ENCODE measurements around the gene BCL7A.
A peak's percentile ranks its signal among the peaks of the same experiment; 100 is the strongest.

Gene BCL7A

GRCh38 chr12:122013136-122013535, 8.5 kb upstream of the BCL7A start:
- Histone ChIP-seq H3K36me3 (ENCODE audit: insufficient read depth, low read length) (no peaks in the 10 kb centered on the region), H3F3A (ENCODE audit: low read depth) (no peaks in the 10 kb centered on the region), H3K9me3 (ENCODE audit: insufficient read depth, low read depth, low read length) (no peaks in the 10 kb centered on the region), H3K4me3 (ENCODE audit: low read length, poor library complexity, severe bottlenecking) (no peak overlapping the region), H3K79me2 (ENCODE audit: insufficient read depth, low read length) (no peaks in the 10 kb centered on the region), H3K9ac (ENCODE audit: low read depth, low read length, poor library complexity, severe bottlenecking) (no peak overlapping the region), H2AFZ (ENCODE audit: low read length) (no peak overlapping the region), H4K20me1 (ENCODE audit: insufficient read depth, low read length, poor library complexity, severe bottlenecking) (no peaks in the 10 kb centered on the region), H3K9me2 (replicated peaks; ENCODE audit: low read depth, low read length) (no peaks in the 10 kb centered on the region), H3K4me1 (ENCODE audit: insufficient read depth, low read length, poor library complexity, severe bottlenecking) (peaks cover 14% of the 10 kb centered on the region), H3K27me3 (ENCODE audit: insufficient read depth, low read length, poor library complexity, severe bottlenecking) (no peaks in the 10 kb centered on the region), H3K4me2 (ENCODE audit: low read depth, low read length, poor library complexity, severe bottlenecking) (no peak overlapping the region)
- no peak for TF ChIP-seq EZH2phosphoT487 (IDR thresholded peaks at IDR 0.05; ENCODE audit: borderline replicate concordance)
- no peak for TF ChIP-seq CTCF (conservative IDR thresholded peaks at IDR 0.05; ENCODE audit: low read length)

GRCh38 chr12:122013791-122014590, 7.7 kb upstream of the BCL7A start:
- peak overlapping the region; percentile 49 for H3K4me2 ChIP-seq (ENCODE audit: low read depth, low read length, poor library complexity, severe bottlenecking)
- peak overlapping the region; percentile 29 for H3K9ac ChIP-seq (ENCODE audit: low read depth, low read length, poor library complexity, severe bottlenecking)
- H3K79me2 ChIP-seq (ENCODE audit: insufficient read depth, low read length), result no peaks in the 10 kb centered on the region
- H2AFZ ChIP-seq (ENCODE audit: low read length), result peak overlapping the region; percentile 70; the same call in 1 of the 2 replicates
- H3K4me3 ChIP-seq (ENCODE audit: low read length, poor library complexity, severe bottlenecking), result no peak overlapping the region
- TF ChIP-seq EZH2phosphoT487 (IDR thresholded peaks at IDR 0.05; ENCODE audit: borderline replicate concordance), result no peak
- TF ChIP-seq CTCF (conservative IDR thresholded peaks at IDR 0.05; ENCODE audit: low read length), result no peak
- H3F3A ChIP-seq (ENCODE audit: low read depth), result no peaks in the 10 kb centered on the region; the same call in 1 of the 2 replicates
- peaks cover 14% of the 10 kb centered on the region for H3K4me1 ChIP-seq (ENCODE audit: insufficient read depth, low read length, poor library complexity, severe bottlenecking)
- no peaks in the 10 kb centered on the region for H4K20me1 ChIP-seq (ENCODE audit: insufficient read depth, low read length, poor library complexity, severe bottlenecking)
- H3K36me3 ChIP-seq (ENCODE audit: insufficient read depth, low read length), result no peaks in the 10 kb centered on the region
- H3K27me3 ChIP-seq (ENCODE audit: insufficient read depth, low read length, poor library complexity, severe bottlenecking), result no peaks in the 10 kb centered on the region
- H3K9me2 ChIP-seq (replicated peaks; ENCODE audit: low read depth, low read length), result no peaks in the 10 kb centered on the region
- no peaks in the 10 kb centered on the region for H3K9me3 ChIP-seq (ENCODE audit: insufficient read depth, low read depth, low read length)

GRCh38 chr12:122014781-122015180, 6.9 kb upstream of the BCL7A start:
- no peak for TF ChIP-seq EZH2phosphoT487 (IDR thresholded peaks at IDR 0.05; ENCODE audit: borderline replicate concordance)
- no peak for TF ChIP-seq CTCF (conservative IDR thresholded peaks at IDR 0.05; ENCODE audit: low read length)
- peak overlapping the region; percentile 49 for H3K4me2 ChIP-seq (ENCODE audit: low read depth, low read length, poor library complexity, severe bottlenecking)
- no peak overlapping the region for H3K9ac ChIP-seq (ENCODE audit: low read depth, low read length, poor library complexity, severe bottlenecking)
- no peaks in the 10 kb centered on the region for H3K27me3 ChIP-seq (ENCODE audit: insufficient read depth, low read length, poor library complexity, severe bottlenecking)
- H3K4me1 ChIP-seq (ENCODE audit: insufficient read depth, low read length, poor library complexity, severe bottlenecking), result peaks cover 14% of the 10 kb centered on the region
- H3K9me3 ChIP-seq (ENCODE audit: insufficient read depth, low read depth, low read length), result no peaks in the 10 kb centered on the region
- no peaks in the 10 kb centered on the region for H3K36me3 ChIP-seq (ENCODE audit: insufficient read depth, low read length)
- H3K9me2 ChIP-seq (replicated peaks; ENCODE audit: low read depth, low read length), result no peaks in the 10 kb centered on the region
- no peaks in the 10 kb centered on the region for H3K79me2 ChIP-seq (ENCODE audit: insufficient read depth, low read length)
- H3F3A ChIP-seq (ENCODE audit: low read depth), result no peaks in the 10 kb centered on the region; the same call in 1 of the 2 replicates
- H2AFZ ChIP-seq (ENCODE audit: low read length), result no peak overlapping the region
- no peaks in the 10 kb centered on the region for H4K20me1 ChIP-seq (ENCODE audit: insufficient read depth, low read length, poor library complexity, severe bottlenecking)
- H3K4me3 ChIP-seq (ENCODE audit: low read length, poor library complexity, severe bottlenecking), result no peak overlapping the region
